GM19463 (cell line): ENCODE results near the gene KRT24.

Experiments
- ATAC-seq: cut with Tn5 transposase; IDR thresholded peaks from one replicate; pipeline ENCODE4 v1.9.1; 2021; ENCODE audit warnings: mild to moderate bottlenecking, moderate library complexity; ENCODE audit not compliant: unreplicated experiment

Gene KRT24

GRCh38 chr17:40695874-40696472 is 7.6 kb downstream of the KRT24 start:
- ATAC-seq = no peak

- no peak for ATAC-seq
These were observed 9.0 kb downstream of the KRT24 start for GRCh38 chr17:40694584-40694983.

DNA sequence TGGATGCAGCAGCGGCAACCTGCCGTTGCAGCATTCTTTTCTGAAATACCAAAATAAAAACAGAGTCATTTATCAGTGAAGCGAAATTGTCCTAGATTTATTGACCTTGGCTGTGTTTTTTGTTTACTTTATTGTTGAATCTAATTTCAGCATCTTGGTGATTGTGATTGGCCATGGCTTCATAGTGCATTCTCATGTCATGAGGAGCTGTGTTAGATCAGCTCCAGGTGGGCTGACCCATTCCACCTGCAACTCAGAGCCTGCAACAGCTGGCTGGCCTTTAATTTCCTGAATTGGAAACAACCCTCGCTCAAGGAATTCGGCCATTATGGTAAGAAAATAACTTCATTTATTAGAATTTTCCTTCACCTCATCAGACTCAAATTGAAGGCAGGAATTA is 16.4 kb downstream of the KRT24 start:
- no peak for ATAC-seq

DNA sequence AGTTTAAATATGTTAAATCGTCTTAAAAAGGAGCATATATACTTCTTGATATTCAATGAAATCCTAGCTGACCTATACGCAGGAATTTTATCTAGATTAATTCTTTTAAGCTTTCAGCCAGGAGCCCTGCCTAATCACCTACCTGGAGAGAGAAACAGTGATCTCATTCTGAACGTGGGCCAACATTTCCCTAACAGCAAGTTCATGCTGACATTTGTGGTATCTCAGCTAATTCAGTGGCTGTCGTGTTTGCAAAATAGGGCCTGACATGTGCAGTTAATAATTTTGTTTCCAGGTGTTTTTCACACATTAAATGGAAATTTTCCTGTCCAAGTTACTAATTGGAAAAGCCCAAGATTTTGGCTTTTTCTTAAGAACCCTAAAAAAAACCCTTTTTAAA is 17.4 kb downstream of the KRT24 start:
- no peak for ATAC-seq

DNA sequence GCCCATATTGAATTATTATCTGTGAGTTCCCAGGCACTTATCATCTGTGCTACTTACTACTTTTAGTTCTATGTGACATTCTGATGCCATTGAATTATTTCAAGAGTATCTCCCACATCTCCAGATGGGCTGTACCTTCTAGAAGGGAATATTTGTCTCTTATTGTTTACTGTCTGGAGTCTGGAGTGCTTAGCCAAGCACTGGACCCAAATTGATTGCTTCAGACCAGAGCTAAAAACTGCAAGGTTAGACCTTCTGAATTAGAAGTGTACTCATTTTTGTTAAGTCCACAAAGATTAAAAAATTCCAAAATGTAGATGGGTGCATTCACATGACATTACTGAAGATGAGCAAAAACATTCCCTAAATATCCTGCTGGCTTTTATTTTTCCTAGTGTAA is 22.6 kb downstream of the KRT24 start:
- ATAC-seq = no peak

DNA sequence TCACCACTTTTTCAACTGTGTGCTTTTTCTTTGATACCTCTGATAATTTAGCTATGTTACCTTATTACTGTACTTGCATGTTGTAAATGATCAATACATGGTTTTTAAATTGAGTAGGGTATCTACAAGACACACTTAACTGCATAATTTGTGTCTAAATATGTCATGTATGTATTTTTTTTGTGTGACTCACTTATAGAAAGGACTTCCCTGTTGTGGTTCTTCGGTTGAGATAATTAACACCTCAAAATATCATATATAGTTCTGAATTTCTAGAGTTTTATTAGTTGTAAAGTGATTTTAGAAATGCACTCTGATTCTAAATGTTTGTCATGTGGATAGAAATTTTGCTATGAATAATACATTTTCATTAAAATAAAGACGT is 24.0 kb downstream of the KRT24 start:
- no peak for ATAC-seq

GRCh38 chr17:40678902-40679522 is 24.5 kb downstream of the KRT24 start:
- ATAC-seq = no peak

GRCh38 chr17:40675905-40676304 is 27.6 kb downstream of the KRT24 start:
- no peak for ATAC-seq

DNA sequence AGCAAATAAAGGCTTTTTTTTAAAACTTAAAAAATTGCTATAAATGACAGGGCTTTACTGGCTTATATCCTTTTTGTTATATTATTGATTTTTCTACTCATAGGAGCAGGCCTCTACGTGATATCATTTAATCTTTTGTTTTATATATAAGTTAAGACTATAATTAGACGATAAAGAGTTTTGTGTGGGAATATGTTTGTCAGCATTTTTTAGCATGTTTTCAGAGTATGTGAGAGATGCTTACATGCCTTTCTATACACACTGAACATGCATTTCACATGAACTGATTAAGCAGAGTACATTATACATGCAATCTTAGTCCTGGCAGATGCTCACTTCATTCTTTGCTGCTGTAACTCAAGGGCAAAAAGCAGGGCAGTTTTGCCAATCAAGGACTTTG is 30.9 kb downstream of the KRT24 start:
- ATAC-seq = no peak

- no peak for ATAC-seq
These were observed 32.3 kb downstream of the KRT24 start for GRCh38 chr17:40671282-40671681.

DNA sequence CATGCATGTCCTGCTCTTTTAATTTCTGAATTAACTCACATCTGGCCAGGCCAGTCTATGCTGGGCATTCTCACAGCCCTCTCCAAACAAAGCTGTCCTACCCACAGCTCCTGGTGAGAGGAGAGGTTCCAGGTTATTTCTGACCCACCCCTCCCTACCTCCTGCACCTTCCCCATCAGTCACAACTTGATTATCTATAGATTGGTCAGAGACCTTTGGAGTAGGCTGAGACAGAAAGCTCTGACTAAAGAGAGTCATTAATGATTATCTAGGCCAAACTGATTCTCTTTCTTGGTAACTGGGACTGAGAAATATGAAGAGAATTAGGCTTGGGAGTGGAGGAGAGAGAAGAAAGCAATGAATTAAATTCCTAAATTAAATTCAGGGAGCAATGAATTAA is 37.2 kb downstream of the KRT24 start:
- ATAC-seq = no peak

GRCh38 chr17:40664582-40665333 is 38.8 kb downstream of the KRT24 start, which contains the start of gene KRT222:
TSS of gene KRT222 (minus strand) at chr17:40665177. CDS start at chr17:40665099, 78 bp downstream.
- ATAC-seq = no peak

DNA sequence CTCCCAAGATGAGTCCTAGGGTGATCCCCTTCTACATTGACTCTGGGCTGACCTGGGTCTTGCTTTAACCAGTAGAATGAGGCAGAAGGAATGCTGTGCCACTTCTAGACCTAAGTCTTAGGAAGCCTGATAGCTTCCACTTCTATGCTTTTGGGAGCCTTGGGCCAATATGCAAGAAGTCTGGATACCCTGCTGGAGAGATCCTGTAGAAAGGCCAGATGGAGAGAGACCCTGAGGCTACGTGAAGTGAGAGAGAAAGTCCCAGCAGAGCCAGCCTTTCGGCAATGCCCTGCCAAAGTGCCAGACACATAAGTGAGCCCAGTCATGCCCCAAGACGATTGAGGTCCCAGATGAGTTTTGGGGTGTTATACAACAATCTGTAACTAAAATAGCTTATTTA is 40.3 kb downstream of the KRT24 start:
- no peak for ATAC-seq

GRCh38 chr17:40659911-40660310 is 43.6 kb downstream of the KRT24 start:
- no peak for ATAC-seq

GRCh38 chr17:40658396-40658795 is 45.2 kb downstream of the KRT24 start:
- no peak for ATAC-seq

GRCh38 chr17:40651939-40652338 is 51.6 kb downstream of the KRT24 start:
- ATAC-seq = no peak

DNA sequence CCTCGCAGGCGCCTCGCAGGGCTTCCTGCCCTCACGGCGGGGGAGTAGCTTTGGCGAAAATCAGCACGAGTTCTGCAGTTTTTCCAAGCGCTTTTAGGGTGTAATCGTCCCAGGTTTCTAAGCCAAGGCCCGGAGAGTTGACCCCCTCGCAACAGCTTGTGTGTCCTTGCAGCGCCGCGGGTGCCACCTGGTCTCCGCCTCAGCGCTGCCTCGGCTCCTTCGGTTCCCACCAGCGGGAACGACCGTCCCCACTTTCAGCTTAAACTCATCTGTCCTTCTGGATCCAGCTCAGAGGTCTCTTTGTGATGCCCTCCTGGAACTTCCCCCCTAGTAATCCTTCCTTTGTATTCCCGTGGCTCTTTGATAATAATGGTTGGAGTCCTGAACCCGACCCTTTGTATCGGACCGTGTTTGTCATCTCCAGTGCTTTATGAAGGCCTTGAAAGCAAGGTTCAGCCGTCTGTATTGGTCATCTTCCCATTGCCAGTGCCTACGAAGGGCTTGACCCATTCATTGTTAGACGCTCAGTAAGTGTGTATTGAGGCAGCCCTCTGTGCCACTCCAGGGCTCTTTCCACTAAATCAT is 55.1 kb downstream of the KRT24 start:
- ATAC-seq = peak; percentile 32
